KMS-11 (cell line): Measurements from ENCODE around the gene C16orf95.

Experiments
- H2AFZ ChIP-seq: fragments of 200-600 bp; sonication (generic); 2 replicates; pipeline ENCODE4 v1.6.1; 2016; ENCODE audit warnings: antibody characterized with exemption, mixed run types, low read depth
- H3K27ac ChIP-seq: fragments of 200-600 bp; sonication (generic); 2 replicates; pipeline ENCODE4 v1.6.1; 2016; ENCODE audit warnings: mild to moderate bottlenecking, mixed run types
- H3K27me3 ChIP-seq: fragments of 200-600 bp; sonication (generic); 2 replicates; pipeline ENCODE4 v1.6.1; 2017; ENCODE audit warnings: mild to moderate bottlenecking, low read depth, mixed run types, moderate library complexity; ENCODE audit not compliant: insufficient read depth
- H3K36me3 ChIP-seq: fragments of 200-600 bp; sonication (generic); 2 replicates; pipeline ENCODE4 v1.6.1; 2017; ENCODE audit warnings: mild to moderate bottlenecking, mixed run types; ENCODE audit not compliant: insufficient read depth
- H3K4me1 ChIP-seq: fragments of 200-600 bp; sonication (generic); 2 replicates; pipeline ENCODE4 v1.6.1; 2016; ENCODE audit warnings: mild to moderate bottlenecking, low read depth, mixed run types; ENCODE audit not compliant: poor library complexity, severe bottlenecking
- H3K4me2 ChIP-seq: fragments of 200-600 bp; sonication (generic); 2 replicates; pipeline ENCODE4 v1.7.0; 2016; ENCODE audit warnings: mild to moderate bottlenecking, mixed run types
- H3K4me3 ChIP-seq: fragments of 200-600 bp; sonication (generic); IDR thresholded peaks from 2 replicates; pipeline ENCODE4 v1.6.1; 2017; ENCODE audit warnings: low read depth, low read length, mixed read lengths; ENCODE audit not compliant: insufficient read depth
- H3K79me2 ChIP-seq: fragments of 200-600 bp; sonication (generic); 2 replicates; pipeline ENCODE4 v1.6.1; 2016; ENCODE audit warnings: low read depth, mixed run types; ENCODE audit not compliant: insufficient read depth
- H3K9ac ChIP-seq: fragments of 200-600 bp; sonication (generic); 2 replicates; pipeline ENCODE4 v1.6.1; 2016; ENCODE audit warnings: mild to moderate bottlenecking, mixed run types
- H4K20me1 ChIP-seq: fragments of 200-600 bp; sonication (generic); 2 replicates; pipeline ENCODE4 v1.6.1; 2016; ENCODE audit warnings: mild to moderate bottlenecking, mixed run types; ENCODE audit not compliant: insufficient read depth
- CTCF ChIP-seq: fragments of 200-600 bp; sonication (generic); conservative IDR thresholded peaks from 2 replicates; pipeline ENCODE4 v1.6.1; 2017; ENCODE audit warnings: low read depth, mild to moderate bottlenecking, antibody characterized with exemption, low read length, moderate library complexity, mixed read lengths

C16orf95 gene

GRCh38 chr16:87345726-87346424 is 28.7 kb upstream of the C16orf95 start:
- Histone ChIP-seq H3K79me2 (peaks cover 17% of the 10 kb centered on the region; the same call in 1 of the 2 replicates), H3K27ac (peak overlapping the region; percentile 88), H3K4me2 (peak overlapping the region; percentile 88), H3K27me3 (no peaks in the 10 kb centered on the region), H2AFZ (no peak overlapping the region), H3K36me3 (no peaks in the 10 kb centered on the region; the same call in 1 of the 2 replicates), H3K4me1 (peaks cover 35% of the 10 kb centered on the region), H3K9ac (peak overlapping the region; percentile 49; the same call in 1 of the 2 replicates), H3K4me3 (no peak overlapping the region), H4K20me1 (no peaks in the 10 kb centered on the region)
- no peak for TF ChIP-seq CTCF

- Histone ChIP-seq H3K4me2 (peak overlapping the region; percentile 88), H3K27ac (peak overlapping the region; percentile 88), H3K4me1 (peaks cover 37% of the 10 kb centered on the region), H3K36me3 (no peaks in the 10 kb centered on the region; the same call in 1 of the 2 replicates), H3K27me3 (no peaks in the 10 kb centered on the region), H3K79me2 (peaks cover 17% of the 10 kb centered on the region; the same call in 1 of the 2 replicates), H2AFZ (no peak overlapping the region), H4K20me1 (no peaks in the 10 kb centered on the region), H3K9ac (peak overlapping the region; percentile 49; the same call in 1 of the 2 replicates), H3K4me3 (no peak overlapping the region)
- no peak for TF ChIP-seq CTCF
Measured at GRCh38 chr16:87344931-87345631, 27.9 kb upstream of the C16orf95 start.

GRCh38 chr16:87344165-87344930 is 27.2 kb upstream of the C16orf95 start:
- H3K27ac ChIP-seq = peak overlapping the region; percentile 80
- peak overlapping the region; percentile 30; the same call in 1 of the 2 replicates for H3K9ac ChIP-seq

More at GRCh38 chr16:87344165-87344930, 27.2 kb upstream of the C16orf95 start:
- no peak for TF ChIP-seq CTCF
- Histone ChIP-seq H3K79me2 (peaks cover 17% of the 10 kb centered on the region; the same call in 1 of the 2 replicates), H3K4me2 (peak overlapping the region; percentile 51), H4K20me1 (no peaks in the 10 kb centered on the region), H2AFZ (no peak overlapping the region), H3K27me3 (no peaks in the 10 kb centered on the region), H3K4me3 (no peak overlapping the region), H3K36me3 (no peaks in the 10 kb centered on the region; the same call in 1 of the 2 replicates), H3K4me1 (peaks cover 37% of the 10 kb centered on the region)
